ENCODE data around the gene MKS1.

DNA sequence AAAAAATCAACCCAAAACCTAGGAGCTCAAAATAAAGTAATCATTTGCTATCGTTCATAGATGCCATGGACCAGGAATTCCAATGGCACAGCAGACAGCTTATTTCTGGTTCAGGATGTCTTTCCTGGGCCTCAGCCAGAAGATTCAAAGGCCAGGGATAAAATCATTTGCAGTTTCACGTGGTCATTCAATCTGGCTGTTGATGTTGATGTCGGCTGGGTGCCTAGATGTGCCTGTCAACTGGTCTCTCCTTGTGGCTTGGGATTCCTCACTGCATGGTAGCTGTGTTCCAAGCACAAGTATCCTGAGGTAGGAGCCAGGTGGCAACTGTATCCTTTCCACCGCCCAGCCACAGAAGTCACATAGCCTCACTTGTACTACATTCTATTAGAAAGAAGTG lies 37.3 kb downstream of the MKS1 start:
- no peak for TF ChIP-seq NR3C1 (IDR thresholded peaks at IDR 0.05)
- TF ChIP-seq, protein P1, sequence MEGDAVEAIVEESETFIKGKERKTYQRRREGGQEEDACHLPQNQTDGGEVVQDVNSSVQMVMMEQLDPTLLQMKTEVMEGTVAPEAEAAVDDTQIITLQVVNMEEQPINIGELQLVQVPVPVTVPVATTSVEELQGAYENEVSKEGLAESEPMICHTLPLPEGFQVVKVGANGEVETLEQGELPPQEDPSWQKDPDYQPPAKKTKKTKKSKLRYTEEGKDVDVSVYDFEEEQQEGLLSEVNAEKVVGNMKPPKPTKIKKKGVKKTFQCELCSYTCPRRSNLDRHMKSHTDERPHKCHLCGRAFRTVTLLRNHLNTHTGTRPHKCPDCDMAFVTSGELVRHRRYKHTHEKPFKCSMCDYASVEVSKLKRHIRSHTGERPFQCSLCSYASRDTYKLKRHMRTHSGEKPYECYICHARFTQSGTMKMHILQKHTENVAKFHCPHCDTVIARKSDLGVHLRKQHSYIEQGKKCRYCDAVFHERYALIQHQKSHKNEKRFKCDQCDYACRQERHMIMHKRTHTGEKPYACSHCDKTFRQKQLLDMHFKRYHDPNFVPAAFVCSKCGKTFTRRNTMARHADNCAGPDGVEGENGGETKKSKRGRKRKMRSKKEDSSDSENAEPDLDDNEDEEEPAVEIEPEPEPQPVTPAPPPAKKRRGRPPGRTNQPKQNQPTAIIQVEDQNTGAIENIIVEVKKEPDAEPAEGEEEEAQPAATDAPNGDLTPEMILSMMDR (IDR thresholded peaks at IDR 0.05), result no peak
- TF ChIP-seq, protein P2, sequence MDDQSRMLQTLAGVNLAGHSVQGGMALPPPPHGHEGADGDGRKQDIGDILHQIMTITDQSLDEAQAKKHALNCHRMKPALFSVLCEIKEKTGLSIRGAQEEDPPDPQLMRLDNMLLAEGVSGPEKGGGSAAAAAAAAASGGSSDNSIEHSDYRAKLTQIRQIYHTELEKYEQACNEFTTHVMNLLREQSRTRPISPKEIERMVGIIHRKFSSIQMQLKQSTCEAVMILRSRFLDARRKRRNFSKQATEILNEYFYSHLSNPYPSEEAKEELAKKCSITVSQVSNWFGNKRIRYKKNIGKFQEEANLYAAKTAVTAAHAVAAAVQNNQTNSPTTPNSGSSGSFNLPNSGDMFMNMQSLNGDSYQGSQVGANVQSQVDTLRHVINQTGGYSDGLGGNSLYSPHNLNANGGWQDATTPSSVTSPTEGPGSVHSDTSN (IDR thresholded peaks at IDR 0.05), result no peak
- no peak for TF ChIP-seq HOXA7 (CRISPR knock-in tag; IDR thresholded peaks at IDR 0.05)
- no peak for TF ChIP-seq SMC3 (IDR thresholded peaks at IDR 0.05)
- no peak for TF ChIP-seq POLR2A (IDR thresholded peaks at IDR 0.05; ENCODE audit: low read length)
- no peak for TF ChIP-seq JUN (IDR thresholded peaks at IDR 0.05)
- TF ChIP-seq RCOR1 (IDR thresholded peaks at IDR 0.05; ENCODE audit: low read depth, low read length), result no peak
- TF ChIP-seq EHMT2 (IDR thresholded peaks at IDR 0.05; ENCODE audit: low read depth), result no peak
- TF ChIP-seq, protein P3, sequence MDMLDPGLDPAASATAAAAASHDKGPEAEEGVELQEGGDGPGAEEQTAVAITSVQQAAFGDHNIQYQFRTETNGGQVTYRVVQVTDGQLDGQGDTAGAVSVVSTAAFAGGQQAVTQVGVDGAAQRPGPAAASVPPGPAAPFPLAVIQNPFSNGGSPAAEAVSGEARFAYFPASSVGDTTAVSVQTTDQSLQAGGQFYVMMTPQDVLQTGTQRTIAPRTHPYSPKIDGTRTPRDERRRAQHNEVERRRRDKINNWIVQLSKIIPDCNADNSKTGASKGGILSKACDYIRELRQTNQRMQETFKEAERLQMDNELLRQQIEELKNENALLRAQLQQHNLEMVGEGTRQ (IDR thresholded peaks at IDR 0.05), result no peak
- no peak for TF ChIP-seq CEBPB (IDR thresholded peaks at IDR 0.05)
- TF ChIP-seq SREBF2 (IDR thresholded peaks at IDR 0.05), result no peak
- TF ChIP-seq EP300 (IDR thresholded peaks at IDR 0.05), result no peak
- no peak for TF ChIP-seq KDM1A (IDR thresholded peaks at IDR 0.05; ENCODE audit: low read depth)
